NK-92 treated with Interleukin-12 subunit alpha and Interleukin-12 subunit beta, amount 100 ng/mL, for 24 hours (cell line): Measurements from ENCODE around the gene TSTD2.
"Not testable (repeated sequence)": the region's sequence is repeated elsewhere in the genome, so short reads cannot be mapped to it uniquely, and the experiment has no call there.

Experiments used
- DNase-seq: peaks from one replicate; lab custom pipeline; 2025; lab: John Stamatoyannopoulos, UW

The TSTD2 gene

DNA sequence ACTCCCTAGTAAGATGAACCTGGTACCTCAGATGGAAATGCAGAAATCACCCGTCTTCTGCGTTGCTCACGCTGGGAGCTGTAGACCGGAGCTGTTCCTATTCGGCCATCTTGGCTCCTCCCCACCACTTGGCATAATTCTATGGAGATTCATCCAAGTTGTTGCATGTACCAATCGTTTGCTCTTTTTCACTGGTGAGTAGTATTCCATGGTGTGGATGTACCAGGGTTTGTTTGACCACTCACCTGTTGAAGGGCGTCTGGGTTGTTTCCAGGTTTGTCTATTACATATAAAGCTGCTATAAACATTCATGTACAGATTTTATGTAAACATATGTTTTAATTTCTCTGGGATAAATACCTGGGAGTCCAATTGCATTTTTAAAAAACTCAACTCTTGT is 46.3 kb downstream of the TSTD2 start:
- not testable (repeated sequence) for DNase-seq

DNA sequence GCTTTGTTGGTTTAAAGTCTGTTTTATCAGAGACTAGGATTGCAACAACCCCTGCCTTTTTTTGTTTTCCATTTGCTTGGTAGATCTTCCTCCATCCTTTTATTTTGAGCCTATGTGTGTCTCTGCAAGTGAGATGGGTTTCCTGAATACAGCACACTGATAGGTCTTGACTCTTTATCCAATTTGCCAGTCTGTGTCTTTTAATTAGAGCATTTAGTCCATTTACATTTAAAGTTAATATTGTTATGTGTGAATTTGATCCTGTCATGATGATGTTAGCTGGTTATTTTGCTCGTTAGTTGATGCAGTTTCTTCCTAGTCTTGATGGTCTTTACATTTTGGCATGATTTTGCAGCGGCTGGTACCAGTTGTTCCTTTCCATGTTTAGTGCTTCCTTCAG is 48.4 kb downstream of the TSTD2 start:
- not testable (repeated sequence) for DNase-seq

DNA sequence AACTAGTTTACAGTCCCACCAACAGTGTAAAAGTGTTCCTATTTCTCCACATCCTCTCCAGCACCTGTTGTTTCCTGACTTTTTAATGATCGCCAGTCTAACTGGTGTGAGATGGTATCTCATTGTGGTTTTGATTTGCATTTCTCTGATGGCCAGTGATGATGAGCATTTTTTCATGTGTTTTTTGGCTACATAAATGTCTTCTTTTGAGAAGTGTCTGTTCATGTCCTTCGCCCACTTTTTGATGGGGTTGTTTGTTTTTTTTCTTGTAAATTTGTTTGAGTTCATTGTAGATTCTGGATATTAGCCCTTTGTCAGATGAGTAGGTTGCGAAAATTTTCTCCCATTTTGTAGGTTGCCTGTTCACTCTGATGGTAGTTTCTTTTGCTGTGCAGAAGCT is 51.6 kb downstream of the TSTD2 start:
- DNase-seq: not testable (repeated sequence)

DNA sequence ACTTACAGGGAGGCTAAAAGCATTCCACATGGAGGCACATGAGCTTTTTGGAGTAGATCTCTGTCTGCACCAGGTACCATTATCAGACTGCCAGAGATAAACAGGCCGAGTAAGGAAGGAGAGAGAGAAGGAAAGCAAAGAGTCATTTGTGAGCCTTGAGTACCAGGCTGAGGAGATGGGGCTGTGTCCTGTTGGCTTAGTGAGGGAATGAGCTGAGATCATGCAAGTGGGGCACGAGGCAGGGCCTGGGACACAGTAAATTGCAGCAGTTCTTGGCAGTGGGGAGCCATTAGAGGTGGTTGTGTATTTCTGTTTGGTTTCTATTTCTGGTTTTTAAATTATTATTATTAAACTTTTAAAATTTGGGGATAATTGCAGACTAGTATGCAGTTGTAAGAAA is 53.3 kb downstream of the TSTD2 start:
- no peak for DNase-seq

DNA sequence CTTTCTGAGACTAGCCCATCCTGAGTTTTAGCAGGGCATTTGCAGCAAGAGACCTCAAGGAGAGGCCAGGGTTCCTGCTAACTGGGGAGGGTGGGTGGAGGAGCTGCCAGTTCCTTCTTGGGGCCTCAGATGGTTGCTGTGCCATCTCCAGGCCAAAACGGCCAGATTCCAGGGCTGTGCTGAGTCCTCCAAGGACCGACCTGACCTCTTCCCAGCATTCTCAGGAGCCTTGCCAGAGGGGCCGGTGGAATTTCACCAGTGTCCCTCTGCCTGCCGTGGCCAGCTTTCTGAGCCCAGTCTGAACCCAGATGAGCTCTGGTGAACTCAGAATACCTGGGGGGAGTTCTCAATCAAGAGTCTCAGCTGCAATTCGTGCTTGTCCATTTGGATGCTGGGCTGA is 54.3 kb downstream of the TSTD2 start:
- DNase-seq: no peak

DNA sequence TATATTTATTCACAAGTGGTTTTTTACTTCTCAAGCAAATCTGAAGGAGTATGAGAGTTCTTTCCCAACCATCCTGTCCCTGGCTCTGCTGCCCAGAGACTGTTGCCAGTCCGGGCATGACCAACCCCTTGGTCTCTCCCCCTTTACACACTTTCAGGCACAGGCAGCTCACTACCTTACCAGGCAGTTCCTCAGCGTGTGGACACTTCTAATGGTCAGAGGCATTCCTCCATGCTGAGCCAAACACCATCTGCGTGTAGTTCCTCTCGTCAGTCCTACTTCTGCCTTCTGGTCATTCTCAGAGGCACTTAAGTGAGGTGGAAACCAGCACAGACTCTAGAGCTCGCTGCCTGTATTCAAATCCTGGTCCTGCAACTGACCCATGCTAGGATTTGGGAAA is 56.1 kb downstream of the TSTD2 start:
- no peak for DNase-seq

DNA sequence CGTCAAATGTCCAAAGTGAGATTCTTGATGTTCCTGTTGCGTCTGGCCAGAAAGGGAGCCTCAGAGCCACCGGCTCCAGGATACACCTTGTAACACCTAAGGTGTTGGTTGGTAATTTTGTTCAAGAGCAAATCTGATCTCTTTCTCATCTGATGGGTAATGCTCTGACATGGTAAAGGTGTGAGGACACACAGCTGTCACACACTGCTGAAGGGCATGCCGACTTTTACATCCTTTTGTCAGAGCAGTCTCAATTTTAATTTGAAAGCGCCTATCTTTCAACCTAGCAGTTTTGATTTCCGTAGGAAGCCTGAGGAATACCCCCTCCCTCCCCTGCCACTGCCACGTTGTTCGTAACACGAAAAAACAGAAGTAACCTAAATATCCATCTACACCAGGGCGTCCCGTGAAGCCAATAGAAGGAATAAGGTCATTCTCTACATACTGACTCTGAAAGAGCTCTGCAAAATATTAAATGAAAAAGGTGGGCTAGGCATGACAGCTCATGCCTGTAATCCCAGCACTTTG is 57.4 kb downstream of the TSTD2 start:
- DNase-seq: no peak

DNA sequence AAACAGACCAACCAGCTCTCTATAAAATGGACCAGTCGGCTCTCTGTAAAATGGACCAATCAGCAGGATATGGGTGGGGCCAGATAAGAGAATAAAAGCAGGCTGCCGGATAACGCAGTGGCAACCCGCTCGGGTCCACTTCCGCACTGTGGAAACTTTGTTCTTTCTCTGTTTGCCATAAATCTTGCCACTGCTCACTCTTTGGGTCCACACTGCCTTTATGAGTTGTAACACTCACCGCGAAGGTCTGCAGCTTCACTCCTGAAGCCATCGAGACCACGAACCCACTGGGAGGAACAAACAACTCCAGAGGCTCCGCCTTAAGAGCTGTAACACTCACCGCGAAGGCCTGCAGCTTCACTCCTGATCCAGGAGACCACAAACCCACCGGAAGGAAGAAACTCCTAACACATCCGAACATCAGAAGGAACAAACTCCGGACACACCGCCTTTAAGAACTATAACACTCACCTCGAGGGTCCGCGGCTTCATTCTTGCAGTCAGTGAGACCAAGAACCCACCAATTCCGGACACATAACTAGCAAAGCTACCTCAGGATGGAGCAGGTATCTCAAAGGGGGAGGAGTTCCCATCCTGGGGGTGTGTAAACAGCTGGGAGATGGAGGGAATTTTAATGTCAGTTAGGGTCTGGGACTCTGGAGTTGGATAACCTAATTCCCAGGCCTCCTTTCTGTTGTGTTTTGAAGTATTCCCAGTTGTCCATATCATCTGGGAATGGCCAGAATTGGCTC is 58.1 kb downstream of the TSTD2 start:
- DNase-seq: not testable (repeated sequence)

DNA sequence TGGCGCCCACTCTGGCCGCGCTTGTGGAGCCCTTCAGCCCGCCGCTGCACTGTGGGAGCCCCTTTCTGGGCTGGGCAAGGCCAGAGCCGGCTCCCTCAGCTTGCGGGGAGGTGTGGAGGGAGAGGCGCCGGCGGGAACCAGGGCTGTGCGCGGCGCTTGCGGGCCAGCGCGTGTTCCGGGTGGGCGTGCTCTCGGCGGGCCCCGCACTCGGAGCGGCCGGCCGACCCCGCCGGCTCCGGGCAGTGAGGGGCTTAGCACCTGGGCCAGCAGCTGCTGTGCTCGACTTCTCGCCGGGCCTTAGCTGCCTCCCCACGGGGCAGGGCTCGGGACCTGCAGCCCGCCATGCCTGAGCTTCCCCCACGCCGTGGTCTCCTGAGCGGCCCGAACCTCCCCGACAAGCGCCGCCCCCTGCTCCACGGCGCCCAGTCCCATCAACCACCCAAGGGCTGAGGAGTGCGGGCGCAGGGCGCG is 59.0 kb downstream of the TSTD2 start:
- not testable (repeated sequence) for DNase-seq

DNA sequence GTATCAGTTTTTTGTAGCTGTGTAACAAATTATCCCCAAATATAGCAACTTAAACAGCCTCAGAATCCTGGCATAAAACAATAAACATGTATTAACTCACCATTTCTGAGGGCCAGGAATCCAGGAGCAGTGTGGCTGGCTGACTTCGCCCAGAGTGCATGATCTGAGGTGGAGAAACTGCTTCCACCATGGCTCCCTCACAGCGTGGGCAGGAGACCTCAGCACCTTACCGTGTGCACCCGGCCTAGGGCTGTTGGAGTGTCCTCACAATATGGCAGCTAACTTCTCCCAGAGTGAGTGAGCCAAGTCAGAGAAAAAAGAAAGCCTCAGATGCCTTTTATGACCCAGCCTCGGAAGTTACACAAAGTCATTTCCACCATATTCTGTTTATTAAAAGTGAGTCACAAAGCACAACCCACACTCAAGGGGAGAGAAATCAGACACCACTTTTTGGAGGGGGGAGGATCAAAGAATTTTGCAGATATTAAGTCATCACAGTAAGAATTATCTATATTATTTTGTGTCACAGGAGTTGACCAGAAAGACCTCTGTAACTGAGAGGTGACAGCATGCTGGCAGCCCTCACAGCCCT is 59.6 kb downstream of the TSTD2 start:
- DNase-seq: no peak

DNA sequence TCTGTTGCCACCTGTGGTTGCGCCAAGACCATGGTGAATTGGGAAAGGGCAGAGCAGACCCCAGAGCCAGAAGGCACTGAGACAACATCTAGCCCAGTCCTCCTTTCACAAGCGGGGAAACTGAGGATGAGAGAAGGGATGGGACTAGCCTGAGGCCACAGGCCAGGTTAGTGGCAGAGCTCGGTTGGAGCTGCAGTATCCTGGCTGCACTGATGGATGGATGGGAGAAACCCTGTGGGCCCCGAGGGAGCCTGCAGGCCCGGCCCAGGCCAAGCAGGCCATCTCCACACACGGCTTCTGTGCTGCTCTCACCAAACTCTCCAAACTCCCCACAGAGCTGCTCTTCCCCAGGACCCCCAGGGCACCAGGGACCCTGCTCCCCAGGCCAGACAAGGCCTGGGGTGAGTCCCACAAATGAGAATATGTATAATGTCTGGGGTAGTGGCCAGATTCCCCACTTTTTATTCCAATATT is 60.2 kb downstream of the TSTD2 start:
- DNase-seq: no peak

DNA sequence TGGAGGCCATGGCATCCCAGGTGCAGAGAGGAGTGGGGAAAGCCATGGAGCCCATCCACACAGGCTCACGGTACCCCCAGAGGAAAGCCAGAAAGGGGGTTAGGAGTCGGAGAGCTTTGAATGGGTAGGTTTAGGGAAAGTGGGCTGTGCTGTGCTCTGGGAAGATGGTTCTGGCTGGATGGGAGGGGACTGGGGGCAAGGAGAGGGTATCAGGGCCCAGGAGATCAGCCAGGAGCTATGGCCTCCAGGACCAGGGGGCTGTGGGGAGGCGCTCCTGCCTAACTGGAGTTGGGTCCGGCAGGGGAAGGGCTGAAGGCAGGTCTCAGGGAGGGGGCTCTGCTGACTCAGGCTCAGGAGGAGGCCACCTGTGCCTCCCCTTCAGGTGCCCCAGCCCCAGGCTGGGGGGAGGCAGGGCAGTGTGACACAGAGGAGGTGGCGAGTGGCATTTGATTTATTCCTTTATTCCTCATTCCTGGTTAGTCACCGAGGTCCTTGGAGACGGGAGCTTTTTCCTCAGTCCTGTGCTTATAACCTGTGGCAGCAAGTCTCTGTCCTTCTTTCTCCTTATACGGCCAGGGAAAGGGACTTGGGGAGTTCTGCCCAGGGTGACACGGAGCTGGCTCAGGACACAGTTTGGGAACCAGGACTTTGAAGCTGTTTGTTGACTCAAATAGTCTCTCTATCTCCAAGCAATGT is 60.8 kb downstream of the TSTD2 start:
- no peak for DNase-seq

DNA sequence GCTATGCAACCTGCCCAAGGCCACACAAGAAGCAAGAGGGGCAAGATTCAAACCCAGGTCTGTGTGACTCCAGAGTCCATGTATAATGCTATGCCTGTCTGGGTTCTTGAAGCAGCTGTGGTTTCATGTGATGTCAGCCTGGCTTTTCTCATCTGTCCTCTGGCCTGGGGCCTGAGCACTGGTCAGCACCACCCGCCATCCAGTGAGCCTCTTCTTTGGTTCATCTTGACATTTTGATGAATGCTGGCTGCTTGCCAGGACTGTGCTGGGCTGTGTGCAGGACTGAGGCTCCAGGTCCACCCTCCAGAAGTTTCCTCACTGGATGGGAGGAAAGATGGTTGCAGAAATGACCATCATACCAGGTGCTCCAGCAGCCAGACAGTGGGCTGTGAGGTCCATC is 61.5 kb downstream of the TSTD2 start:
- no peak for DNase-seq

DNA sequence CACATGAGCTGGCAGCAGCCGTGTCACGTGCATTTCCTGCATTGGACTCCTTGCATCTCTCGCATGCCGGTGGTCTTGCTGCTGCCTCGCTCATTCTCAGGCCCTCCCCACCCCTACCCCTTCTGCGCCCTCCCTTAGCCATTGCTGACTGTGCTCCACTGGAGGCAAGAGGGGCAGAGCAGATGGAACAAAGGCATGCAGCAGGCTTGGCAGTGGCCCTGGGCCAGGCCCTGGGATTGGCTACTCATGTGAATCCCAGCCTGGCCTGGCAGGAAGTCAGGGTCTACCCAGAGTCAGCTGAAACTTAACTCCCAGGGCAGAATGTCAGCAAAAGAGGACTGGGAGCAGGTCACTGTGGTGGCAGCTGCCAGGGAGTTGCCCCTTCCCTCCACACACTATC is 62.3 kb downstream of the TSTD2 start:
- DNase-seq: no peak

DNA sequence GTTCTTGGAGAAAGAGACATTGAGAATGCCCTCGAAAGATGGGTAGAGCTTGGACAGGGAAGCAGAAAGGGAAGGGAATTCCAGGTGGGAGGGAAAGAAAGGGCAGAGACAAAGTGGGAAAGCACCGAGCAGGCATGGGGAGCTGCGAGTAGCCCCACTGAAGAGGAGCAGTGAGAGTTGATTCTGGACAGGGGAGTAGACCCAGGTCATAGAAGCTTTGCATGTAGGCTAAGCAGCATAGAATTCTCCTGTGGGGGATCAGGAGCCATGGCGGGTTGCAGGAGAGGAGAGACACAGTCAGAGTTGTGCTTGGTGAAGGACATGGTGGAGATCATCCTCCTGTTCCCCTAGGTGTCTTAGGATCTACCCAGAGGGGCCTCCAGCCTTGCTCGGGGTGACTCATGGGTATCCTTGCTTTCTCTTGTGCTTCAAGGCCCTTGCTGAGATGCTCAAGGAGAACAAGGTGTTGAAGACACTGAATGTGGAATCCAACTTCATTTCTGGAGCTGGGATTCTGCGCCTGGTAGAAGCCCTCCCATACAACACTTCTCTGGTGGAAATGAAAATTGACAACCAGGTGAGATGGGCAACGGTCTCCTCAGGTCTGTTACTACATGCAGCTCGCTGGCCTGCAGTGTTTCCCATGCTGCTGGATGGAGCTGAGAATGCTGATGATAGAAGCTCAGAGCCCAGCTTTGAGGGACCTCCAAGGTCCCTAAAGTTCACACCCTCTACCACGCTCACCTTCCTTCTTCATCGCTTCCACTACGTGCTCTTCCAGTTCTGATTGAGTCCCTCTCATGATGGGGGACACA is 64.5 kb downstream of the TSTD2 start:
- DNase-seq: no peak

DNA sequence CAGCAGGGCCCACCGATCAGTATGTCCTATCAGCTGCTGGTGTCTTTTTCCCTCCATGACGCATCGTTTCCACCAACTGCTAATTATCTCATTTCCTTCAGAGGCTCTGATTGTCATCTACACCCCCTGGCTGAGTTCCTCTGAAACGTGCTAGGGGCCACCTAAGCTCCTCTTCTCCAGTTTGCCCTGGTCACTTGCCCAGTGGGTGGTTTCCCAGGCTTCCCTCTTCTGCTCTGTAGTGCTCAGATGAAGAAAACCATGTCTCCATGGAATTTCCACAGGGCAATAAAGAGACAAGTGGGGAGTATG is 65.3 kb downstream of the TSTD2 start:
- DNase-seq: no peak

DNA sequence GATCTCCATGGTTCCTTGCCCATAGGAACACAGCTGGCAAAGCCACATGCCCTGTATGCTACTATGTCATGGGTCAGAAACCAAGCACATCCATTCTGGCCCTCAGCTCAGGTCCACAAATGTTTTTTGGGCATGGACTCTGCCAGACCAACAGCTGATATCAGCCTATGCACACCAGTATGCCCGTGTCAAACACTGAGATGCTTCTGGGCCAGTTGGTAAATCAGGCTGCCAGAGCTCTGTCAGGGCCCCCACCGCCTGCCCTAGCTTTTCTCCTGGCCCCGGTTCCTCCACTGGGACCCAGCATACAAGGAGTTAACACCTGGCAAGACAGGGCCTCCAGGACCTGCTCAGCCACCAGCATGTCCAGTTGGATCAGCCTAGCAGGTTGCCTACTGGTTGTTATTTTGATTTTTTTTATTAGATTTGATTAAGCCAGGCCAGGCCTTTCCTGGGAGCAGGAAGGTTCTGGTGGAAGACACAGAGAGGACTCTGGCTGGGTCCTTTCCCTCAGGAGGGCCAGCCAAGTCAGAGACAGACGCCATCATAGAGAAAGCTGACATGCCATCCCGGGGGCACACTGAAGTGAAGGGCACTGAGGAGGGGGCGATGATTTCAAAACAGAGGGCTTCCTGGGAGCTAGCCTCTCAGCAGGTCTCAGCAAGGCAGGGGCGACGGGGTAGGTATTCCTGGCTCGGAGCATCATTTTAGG is 65.8 kb downstream of the TSTD2 start:
- no peak for DNase-seq

DNA sequence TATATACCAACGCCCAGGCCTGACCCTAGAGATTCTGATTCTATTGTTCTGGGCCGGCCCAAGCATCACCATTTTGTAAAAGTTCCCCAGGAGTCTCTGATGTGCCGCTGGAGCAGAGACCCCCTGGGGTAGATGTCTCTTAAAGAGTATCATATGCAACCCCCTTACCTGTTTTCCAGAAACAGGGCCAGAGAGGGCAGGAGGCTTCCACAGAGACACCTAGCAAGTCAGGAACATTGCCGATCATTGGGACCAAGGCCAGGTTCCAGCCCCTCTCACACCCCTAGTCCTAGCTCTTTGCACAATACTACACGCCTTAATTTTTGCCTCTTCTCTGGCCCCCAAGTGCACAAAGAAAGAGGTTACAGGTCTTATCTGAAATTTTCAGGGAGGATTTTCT is 67.9 kb downstream of the TSTD2 start:
- DNase-seq: no peak

DNA sequence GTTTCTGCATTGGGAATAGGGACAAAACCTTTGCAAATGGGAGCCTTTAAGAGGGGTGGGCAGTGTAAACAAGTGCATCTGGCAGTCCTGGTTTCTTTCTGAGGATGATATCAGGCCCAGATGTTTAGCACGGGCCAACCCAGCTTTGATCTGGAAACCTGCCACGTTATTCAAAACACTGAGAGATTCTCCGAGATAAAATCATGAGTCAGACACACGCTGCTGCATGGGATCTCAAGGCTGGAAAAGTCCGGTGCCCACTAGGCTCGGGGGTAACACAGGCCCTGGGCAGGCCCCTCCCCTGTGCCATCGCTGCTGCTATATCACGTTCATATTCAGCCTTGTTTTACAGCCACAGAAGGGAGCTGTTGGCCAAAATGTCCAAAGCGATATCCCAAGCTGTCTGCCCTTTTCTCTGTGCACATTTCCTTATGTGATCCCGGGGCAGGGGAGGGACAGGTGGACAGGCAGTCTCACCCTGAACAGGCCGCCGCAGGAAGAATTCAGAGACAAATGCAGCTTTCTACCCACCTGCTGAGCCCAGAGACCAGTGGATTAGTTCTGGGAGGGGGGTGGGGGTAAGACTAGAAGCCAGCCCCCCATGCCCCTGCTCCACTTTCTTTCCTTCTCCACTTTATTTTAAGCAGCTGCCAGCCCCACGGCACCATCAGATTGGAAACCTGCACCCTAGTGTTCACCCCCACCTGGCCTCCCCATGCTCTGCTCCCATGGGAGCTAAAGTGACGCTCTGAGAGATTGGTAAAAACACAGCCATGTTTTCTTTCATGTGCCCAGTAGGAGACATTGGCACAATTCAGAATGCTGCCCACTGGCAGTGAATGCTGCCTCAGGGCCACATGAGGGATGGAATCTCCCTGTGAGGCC is 68.6 kb downstream of the TSTD2 start:
- DNase-seq: no peak

DNA sequence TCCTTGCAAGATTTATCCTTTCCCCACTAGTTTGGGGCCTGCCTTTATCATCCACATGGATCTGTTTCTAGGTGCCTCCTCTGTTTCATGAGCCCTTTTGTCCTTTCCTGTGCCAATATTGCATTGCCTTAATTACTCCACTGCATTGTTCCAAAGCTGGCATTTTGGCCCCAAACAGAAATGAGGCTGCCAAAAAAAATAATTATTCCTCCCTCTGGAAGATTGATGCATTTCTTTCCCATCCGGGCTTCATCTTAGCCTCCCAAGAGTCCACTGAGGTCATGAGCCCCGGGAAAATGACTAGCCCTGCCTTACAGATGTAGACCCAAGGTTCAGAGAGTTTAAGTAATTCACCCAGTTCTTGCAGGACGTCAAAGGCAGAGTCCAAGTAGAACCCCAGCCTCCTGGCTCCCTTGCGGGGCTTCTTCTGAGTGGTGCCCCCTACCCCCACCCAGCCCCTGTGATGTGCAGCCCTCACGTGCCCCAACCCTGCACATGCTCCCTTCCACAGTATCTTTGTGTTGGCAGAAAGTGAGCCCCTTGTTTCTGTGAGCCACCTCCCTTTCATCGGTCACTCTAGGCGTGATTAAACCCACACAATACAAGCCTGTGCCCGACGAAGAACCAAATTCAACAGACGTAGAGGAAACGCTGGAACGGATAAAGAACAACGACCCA is 69.6 kb downstream of the TSTD2 start:
- DNase-seq: no peak
